CD4-positive, alpha-beta T cell treated with Interleukin-2 at 100 ng/mL for 4 hours (primary cell): ENCODE measurements around the gene UROD.
"Not testable (repeated sequence)": the region's sequence is repeated elsewhere in the genome, so short reads cannot be mapped to it uniquely, and the experiment has no call there.

Experiments used
- DNase-seq: peaks from one replicate; pipeline ENCODE4 v3.0.0-alpha.2; 2020; ENCODE audit warnings: low spot score

The UROD gene

GRCh38 chr1:45040297-45040696 lies 28.2 kb downstream of the UROD start:
- DNase-seq, result no peak

GRCh38 chr1:45043094-45043493 lies 31.0 kb downstream of the UROD start:
- DNase-seq, result no peak

- no peak for DNase-seq
These were observed 32.9 kb downstream of the UROD start for GRCh38 chr1:45044916-45045315.

GRCh38 chr1:45047032-45047431 lies 35.0 kb downstream of the UROD start:
- no peak for DNase-seq

GRCh38 chr1:45051005-45051772 lies 39.1 kb downstream of the UROD start:
- no peak for DNase-seq

- DNase-seq, result no peak
These were observed 45.5 kb downstream of the UROD start for GRCh38 chr1:45057542-45057941.

- no peak for DNase-seq
These were observed 47.8 kb downstream of the UROD start for GRCh38 chr1:45059829-45060228.

GRCh38 chr1:45062463-45062862 lies 50.4 kb downstream of the UROD start:
- not testable (repeated sequence) for DNase-seq

- DNase-seq, result no peak
These were observed 53.0 kb downstream of the UROD start for GRCh38 chr1:45065083-45065482.
